ENCODE data around the gene B4GALT5.

GRCh38 chr20:49757597-49757996 lies 43.9 kb upstream of the B4GALT5 start:
- no peak for TF ChIP-seq CTCF (conservative IDR thresholded peaks at IDR 0.05; ENCODE audit: low read length)
- TF ChIP-seq EZH2phosphoT487 (IDR thresholded peaks at IDR 0.05; ENCODE audit: borderline replicate concordance), result no peak

Data from Loucy (cell line).